SIG-M5 treated with dmso at 0.1 percent for 504 hours (cell line): Measurements from ENCODE around the gene CAVIN1.
"Not testable (repeated sequence)": the region's sequence is repeated elsewhere in the genome, so short reads cannot be mapped to it uniquely, and the experiment has no call there.

Experiments
- DNase-seq: peaks from one replicate; lab custom pipeline; 2025; ENCODE audit not compliant: unreplicated experiment; lab: John Stamatoyannopoulos, UW

The CAVIN1 gene

DNA sequence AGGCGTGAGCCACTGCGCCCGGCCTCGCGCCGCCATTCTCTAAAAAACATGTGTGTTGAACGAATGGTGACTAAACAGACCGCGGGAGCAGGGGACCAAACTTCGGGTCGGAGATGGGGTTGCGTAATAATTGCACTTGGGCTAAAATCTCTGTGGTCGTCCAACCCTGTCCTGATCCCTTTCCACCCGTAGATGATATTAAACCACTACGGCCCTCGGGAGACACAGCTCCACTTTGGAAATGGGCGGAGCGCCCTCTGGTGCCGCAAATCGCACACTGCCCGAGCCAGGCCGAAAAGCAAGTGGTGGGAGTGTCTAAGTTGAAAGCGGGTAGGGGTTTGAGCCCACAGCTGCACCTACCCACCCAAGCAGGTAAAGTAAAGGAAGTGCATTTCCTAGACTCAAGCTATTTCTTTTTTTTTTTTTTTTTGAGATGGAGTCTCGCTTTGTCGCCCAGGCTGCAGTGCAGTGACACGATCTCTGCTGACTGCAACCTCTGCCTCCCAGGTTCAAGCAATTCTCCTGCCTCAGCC lies 17.0 kb downstream of the CAVIN1 start:
- DNase-seq = peak; percentile 62

DNA sequence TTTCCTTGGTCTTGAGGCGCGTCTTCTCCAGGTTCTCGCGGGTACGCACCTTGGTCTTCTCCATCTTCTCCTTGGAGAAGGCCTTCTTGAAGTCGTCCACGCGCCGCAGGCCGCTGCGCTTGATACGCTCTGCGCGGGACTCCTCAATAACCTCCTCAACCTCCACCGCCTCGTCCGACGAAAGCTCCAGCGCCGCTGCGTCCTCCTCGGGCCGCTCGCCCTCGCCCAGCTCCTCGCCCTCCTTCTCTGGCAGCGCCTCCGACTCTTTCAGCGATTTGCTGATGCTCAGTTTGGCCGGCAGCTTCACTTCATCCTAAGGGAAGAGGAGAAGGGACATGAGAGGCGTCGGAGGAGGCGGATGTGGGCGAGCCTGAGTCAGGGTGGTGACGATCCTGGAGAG lies 18.0 kb downstream of the CAVIN1 start:
- no peak for DNase-seq

DNA sequence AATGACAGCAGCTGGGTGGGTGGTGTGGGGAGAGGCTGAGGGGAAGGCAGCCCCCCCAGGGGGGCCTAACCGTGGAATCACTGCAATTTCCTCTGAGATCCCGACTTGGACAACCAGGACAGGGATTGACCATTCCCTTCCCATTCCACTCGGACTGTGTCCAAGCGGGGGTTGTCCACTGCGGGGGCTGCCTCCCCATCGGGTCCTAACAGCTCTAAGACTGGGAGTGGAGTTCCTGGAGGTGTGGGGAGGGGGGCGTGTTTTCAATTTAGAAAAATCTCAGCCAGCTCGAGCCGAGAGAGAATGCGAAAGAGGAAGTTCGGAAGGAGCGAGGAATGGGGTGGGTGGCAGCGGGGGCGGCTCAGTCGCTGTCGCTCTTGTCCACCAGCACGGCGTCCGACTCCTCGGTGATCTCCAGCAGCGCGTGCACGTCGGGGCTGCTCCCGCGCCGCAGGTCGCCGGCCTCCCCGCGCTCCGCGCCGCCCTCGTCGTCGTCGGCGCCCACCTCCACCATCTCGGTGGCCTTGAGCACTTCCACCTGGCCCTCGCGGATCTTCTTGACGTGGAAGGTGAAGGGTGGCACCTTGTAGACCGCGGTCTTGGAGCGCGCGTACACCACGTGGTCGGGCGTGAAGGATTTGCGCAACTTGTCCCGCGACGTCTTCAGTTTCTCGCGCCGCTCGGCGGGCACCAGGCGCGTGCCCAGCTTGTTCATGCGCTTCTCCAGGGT lies 18.6 kb downstream of the CAVIN1 start:
- DNase-seq = no peak

DNA sequence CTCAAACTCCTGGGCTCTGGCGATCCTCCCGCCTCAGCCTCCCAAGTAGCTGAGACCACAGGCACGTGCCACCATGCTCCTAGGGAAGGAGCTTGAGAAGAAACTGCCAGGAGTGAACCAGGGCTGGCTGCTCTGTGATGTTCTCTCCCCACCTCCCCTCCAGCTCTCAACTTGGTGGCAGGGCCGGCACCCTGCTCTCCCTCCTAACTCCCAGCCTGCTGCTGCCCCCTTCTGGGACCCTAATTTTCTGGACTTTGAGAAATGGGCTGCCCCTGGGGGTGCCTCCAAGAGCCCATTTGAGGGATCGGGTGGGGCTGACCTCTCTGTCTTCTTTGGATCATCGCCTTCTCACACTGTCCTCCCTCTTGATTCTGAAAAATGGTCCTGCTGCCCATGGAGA lies 19.9 kb downstream of the CAVIN1 start:
- no peak for DNase-seq

DNA sequence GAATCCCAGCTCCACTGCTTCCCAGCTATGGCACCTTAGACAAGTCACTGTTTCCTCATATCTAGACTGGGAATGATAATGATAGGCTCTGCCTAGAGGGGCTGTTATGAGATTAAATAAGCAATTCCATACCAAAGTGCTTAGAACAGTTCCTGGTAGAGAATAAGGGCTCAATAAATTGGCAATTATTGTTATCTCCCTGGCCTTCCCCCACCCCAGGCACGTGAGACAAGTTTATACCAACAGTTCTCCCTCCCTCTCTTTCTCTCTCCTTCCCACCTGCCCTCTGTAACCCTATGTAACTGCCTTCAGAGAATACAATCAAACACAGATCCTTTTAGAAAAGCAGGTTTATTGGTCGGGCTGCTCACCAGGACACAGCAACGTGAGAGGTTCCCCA lies 20.9 kb downstream of the CAVIN1 start:
- DNase-seq = no peak

DNA sequence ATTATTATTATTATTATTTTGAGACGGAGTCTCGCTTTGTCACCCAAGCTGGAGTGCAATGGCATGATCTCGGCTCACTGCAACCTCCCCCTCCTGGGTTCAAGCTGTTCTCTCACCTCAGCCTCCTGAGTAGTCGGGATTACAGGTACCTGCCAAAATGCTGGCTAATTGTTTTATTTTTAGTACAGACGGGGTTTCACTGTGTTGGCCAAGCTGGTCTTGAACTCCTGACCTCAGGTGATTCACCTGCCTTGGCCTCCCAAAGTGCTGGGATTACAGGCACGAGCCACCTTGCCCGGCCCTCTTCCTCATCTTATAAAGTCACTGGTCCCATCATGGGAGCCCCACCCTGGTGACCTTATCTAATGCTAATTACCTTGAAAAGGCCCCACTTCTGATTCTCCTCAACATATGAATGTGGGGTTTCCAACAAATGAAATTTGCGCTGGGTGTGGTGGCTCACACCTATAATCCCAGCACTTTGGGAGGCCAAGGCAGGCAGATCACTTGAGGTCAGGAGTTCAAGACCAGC lies 22.1 kb downstream of the CAVIN1 start:
- not testable (repeated sequence) for DNase-seq

DNA sequence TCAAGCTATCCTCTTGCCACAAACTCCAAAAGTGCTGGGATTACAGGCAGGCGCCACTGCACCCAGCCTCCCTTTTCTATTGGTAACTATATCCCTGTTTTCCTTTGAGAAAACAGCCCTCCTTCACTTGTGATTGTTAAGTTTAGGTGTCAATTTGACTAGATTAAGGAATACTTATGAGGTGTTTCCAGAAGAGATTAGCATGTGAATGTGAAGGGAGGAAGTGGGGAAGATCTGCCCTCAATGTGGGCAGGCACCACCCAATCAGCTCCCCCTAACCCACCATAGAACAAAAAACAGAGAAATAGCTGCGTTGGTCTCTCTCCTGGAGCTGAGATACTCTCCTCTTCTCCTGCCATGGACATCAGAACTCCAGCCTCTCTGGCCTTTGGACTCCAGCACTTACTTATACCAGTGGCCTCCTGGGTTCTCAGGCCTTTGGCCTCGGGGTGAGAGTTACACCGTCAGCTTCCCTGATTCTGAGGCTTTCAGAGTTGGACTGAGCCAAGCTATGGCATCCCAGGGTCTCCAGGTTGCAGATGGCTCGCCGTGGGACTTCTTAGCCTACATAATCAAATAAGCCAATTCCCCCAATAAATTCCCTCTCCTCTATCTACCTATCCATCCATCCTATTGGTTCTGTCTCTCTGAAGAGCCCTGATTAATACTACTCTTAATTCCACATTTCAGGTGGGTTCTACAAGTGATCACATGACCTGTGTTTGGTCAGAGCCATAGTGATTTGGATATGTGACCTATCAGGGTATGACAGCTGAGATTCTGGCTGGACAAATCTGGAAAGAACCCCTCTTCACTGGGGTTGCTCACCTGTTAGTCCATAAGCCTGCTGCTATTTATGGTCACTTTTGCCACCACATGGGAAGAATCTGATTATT lies 22.9 kb downstream of the CAVIN1 start:
- no peak for DNase-seq

DNA sequence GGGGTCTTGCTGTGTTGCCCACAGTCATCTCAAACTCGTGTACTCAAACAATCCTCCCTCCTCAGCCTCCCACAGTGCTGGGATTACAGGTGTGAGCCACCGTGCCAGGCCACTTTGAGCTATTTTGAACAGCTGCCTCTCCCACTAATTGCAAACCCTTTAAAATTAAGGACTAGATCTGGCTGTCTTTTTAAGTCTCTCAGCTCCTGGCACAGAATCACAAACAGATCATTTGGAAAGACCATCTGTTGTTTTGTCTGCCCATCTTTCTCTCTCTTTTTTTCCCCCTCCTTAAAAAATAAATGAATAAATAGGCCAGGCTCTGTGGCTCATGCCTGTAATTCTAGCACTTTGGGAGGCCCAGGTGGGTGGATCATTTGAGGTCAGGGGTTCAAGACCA lies 23.9 kb downstream of the CAVIN1 start:
- DNase-seq = no peak

DNA sequence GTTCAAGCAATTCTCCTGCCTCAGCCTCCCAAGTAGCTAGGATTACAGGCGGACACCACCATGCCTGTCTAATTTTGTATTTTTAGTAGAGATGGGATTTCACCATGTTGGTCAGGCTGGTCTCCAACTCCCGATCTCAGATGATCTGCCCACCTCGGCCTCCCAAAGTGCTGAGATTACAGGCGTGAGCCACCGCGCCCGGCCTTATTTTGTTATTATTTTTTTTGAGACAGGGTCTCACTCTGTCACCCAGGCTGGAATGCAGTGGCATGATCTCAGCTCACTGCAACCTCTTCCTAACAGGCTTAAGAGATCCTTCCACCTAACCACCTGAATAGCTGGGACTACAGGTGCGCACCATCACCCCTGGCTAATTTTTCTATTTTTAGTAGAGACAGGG lies 27.5 kb downstream of the CAVIN1 start:
- not testable (repeated sequence) for DNase-seq

DNA sequence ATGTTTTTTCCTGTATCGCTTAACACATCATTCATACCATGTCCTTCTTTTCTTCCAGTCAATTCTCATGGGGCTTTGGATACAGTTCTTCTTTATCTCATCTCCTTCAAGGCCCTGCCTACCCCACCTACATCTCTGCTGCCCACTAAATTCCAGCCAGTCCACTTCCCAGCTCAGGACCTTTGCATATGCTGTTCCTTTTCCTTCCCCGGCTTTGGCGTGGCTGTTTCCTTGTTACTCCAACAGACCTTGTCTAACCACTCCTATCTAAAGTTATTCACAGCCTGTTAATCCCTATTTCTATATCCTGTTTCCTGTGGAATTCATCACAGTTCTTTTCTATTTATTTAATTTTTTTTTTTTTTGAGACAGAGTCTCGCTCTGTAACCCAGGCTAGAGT lies 28.2 kb downstream of the CAVIN1 start:
- no peak for DNase-seq

DNA sequence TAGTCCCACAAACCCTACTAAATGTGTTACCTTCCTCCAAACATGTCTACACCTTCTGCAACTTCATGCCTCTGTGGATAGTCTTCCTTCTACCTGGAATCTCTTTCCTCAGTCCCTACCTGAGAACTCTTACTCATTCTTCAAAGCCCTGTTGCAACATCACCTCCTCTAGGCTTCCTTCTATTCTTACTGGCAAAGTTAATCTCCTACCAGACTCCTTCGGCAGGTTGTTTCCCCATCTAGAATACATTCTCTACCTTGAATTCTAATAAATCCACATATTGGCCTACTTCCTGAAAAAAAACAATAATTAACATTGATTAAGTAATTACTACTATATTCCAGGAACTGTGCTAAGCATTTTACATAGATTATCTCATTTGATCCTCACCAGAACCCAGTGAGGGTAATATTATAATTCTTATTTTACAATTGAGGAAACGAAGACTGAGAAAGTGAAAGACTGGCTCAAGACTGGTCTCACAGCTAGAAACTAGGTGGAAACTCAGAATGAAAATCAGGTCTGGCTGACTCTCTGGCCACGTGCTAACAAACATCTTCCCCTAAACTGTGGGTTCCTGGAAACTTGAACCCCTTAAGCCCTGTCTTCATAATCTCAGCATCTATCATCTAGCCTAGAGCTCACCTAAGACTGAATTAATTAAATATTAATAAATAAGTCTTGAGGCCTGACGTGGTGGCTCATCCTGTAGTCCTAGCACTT lies 30.2 kb downstream of the CAVIN1 start:
- no peak for DNase-seq

DNA sequence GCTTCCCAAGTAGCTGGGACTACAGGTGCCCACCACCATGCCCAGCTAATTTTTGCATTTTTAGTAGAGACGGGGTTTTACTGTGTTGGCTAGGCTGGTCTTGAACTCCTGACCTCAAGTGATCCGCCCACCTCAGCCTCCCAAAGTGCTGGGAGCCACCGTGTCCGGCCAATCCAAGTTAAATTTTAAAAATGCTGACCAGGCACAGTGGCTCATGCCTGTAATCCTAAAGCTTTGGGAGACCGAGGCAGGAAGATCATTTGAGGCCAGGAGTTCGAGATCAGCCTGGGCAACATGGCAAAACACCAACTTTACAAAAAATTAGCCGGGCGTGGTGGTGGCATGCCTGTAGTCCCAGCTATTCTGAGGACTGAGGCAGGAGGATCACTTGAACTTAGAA lies 31.6 kb downstream of the CAVIN1 start:
- not testable (repeated sequence) for DNase-seq

DNA sequence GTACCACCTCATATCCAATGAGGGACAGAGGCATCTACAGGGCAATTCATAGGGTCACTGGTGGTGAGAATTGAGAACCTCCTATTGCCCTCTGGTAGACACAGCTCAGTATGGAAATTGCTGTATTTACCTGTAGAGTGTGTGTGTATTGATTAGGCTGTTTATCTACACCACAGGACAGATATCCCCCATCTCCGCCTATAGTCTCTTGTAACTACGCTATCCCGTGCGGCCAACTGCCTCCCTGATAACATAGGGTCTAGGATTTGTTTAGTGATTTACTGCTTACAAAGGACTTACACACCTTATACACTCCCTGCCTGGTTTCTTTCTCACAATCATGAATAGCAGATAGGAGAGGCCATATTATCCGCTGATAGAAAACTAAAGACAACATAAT lies 33.2 kb downstream of the CAVIN1 start:
- no peak for DNase-seq

DNA sequence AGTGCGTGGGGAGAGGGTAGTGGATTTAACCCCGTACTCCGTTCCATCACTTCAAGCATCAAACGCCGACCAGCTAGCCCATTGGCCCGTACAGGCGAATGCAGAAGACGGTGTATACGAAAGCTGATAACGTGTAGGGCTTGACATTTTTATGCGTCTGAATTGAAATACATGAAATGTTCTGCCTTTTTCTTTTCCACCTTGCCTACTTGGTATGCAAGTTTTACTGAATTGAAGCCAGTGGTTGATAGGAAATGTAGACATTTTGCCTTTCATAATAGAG lies 34.0 kb downstream of the CAVIN1 start:
- DNase-seq = no peak

DNA sequence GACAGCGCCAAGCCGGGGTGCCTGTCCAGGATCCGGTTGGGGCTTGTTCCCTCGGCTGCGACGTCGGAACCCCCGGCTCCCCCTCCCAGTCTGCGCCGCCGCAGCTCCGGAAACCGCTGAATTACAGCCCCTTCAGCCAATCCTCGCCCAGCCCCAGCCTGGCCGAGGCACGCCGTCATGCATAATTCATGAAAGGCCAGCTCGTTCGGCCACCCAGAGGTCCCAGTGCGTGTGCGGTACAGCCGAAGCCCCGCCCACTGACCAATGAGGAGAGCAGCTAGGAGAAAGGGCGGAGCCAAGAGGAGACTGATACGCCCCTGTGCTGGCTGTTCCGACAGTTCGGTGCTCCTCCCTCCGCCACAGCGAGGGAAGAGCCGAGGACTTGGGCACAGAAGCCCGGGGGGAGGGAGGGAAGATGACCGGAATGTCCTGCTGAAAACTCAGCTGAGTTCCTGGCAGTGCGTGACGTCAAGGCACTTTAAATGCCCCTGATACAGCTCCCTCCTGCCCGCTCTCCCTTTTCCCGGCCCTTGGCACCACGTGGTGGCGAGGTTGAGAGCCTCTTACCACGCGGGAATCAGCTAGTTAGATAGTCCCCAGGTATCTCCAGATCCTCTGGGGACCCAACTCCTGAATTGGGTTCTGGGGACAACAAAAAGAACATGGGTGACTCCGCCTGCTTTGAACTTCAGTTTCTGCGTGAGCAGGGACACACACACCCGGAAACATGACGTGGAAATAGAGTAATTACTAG lies 34.5 kb downstream of the CAVIN1 start, which contains the start of gene STAT3:
Gene STAT3 (minus strand): TSS at position 62 of the 754 bp plus-strand sequence. CDS start 39,926 bp downstream, outside the sequence.
- DNase-seq = peak; percentile 100

DNA sequence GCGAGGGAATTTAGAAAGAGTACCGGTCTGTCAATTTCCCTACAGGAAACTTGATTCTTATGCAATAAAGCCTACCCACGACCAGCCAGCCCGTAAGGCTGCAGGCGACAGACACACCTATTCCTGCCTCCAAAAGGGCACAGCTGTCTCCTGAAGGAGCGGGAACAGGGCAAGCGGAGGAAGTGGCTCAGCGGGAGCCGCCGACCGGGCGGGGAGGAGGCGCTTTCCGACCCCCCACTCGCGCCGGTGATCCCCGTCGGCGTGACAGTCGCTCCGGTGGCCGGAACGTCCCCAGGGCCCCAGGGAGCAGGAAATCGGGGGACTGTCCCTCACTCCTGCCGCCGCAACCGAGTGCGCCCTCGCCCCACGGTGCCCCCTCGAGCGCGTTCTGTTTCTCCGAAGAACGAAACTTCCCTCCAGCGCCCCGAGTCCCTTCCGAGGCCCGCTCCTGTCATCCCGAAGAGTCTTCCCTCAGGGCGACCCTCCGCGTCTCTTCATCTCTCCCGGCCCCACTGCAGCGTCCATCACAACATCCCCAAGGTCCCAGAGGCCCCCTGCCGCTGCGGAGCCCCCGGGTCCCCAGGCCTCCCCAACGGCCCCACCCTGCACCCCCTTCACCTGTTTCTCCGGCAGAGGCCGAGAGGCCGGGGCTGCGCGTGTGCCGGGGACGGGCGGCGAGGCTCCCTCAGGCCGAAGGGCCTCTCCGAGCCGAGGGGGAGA lies 35.2 kb downstream of the CAVIN1 start:
- DNase-seq = peak; percentile 85

DNA sequence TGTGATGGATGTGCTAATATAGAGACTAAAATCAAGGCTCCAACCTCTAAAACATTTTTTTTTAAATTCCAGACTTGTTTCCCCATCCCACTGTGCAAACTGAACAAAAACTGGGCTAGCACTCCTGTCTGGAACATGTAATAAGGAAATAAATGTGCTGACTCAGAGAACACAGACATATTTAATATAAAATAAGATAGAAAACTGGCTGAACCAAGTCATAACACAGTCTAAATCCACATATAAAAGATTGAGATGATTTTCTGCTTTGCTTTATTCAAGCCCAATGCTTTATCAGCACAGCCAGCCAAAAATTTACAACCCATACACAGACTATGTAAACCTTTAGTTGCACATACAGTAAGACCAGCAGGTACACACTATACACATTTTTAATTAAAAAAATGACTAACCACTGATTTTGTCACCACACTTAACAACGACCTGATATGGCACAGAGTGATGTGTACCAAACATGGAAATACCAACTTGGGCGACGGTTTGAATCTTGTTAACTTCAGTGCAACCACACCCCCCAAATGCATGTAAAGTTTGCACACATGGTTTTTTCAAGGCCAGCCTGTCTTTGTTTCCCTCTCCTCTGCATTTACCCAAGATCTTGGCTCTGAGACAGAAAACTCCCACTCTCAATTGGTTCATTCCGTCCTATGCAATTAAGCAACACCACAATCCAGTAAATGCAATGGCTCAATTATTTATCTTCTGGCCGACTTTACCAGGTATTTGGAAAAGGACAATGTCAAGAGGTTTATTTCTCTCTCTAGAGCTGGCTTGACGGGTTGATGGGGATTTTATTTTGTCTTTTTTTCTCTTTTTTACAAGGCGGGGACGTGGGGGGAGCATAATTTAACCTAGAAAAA lies 36.0 kb downstream of the CAVIN1 start:
- DNase-seq = peak; percentile 87

DNA sequence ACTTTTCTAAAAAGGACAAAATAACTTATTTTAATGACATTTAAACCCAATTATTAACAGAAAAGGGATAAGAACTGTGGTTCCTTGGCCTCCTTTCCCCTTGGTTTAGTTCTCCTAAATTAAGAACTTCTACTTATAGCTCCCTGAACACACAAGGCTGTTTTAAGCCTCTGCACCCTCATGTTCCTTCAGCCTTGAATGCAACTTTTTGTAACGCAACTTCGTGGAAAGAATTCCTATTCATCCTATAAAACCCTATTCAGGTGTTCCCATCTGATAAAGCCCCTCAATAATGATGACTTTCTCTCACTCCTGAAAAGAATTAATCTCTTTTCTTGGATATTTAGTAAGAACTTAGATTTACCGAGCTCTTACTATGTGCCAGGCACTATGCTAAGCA lies 41.2 kb downstream of the CAVIN1 start:
- no peak for DNase-seq

DNA sequence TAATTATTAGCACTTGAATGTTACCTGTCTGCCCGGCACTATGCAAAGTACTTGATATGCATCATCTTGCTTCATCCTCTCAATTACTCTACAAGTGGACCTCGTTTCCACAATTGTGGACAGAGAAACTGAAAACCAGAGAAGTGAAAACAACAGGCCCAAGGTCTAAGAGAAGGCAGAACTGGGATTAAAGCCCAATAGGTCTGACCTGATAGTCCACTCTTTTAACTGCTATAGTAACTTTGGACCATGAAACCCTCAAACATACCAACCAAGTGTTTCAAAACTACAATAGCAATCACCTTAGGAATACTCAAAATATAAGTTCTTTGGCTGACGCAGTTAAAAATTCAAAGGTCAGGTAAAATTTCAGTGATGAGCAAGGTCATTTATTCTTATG lies 42.1 kb downstream of the CAVIN1 start:
- DNase-seq = no peak
